HCT116 (cell line): ENCODE measurements around the gene ZNF334. TPM values are rescaled to one million over a fixed set of nuclear protein-coding genes. Genes with fewer than 3 reads are reported as not detected.

Experiments used
- ATAC-seq: fragments of 200-7000 bp; cut with Tn5 transposase; 2 replicates; pipeline ENCODE4 v1.9.1; 2020; ENCODE audit warnings: mild to moderate bottlenecking, moderate library complexity
- BruUV-seq: library from RNA; stranded (reverse); fragments of 400-500 nt; replicated peaks from 2 replicates; lab custom pipeline; 2021; lab: Mats Ljungman, UMichigan
- CTCF ChIA-PET: fragments of 300-600 bp; sonication (Branson Sonifier 250); formaldehyde crosslinking; loops from one replicate; lab custom pipeline; 2021; ENCODE audit warnings: antibody characterized with exemption; lab: Charles Lee
- POLR2A ChIA-PET: fragments of 300-600, 350-600 bp; sonication (Branson Sonifier 250); formaldehyde crosslinking; loops from one replicate; lab custom pipeline; 2021; ENCODE audit warnings: antibody characterized with exemption; lab: Charles Lee
- RAD21 ChIA-PET, 2 experiments: fragments of 300-600 bp; sonication (Branson Sonifier 250); formaldehyde crosslinking; loops; one replicate each; lab custom pipeline; 2023; ENCODE audit warnings: low total read pairs in 2 of 2; ENCODE audit not compliant: uncharacterized antibody in 2 of 2, unreplicated experiment in 2 of 2, low non-redundant PET in 1 of 2; lab: Charles Lee
- DNase-seq: peaks from one replicate; pipeline ENCODE4 v3.0.0-alpha.2; 2010; ENCODE audit warnings: low read depth, low spot score
- H2AFZ ChIP-seq: fragments of 200-600 bp; shearing (Covaris generic), sonication (generic); 2 replicates; pipeline ENCODE4 v1.6.1; 2017; ENCODE audit warnings: low read depth, mixed run types, mixed read lengths, antibody characterized with exemption, low read length; ENCODE audit not compliant: poor library complexity, severe bottlenecking
- H3K27ac ChIP-seq: 2 replicates; pipeline ENCODE4 v1.5.1; 2012; ENCODE audit warnings: low read depth, low read length
- H3K27me3 ChIP-seq: fragments of 200-600 bp; sonication (generic); 2 replicates; pipeline ENCODE4 v1.6.1; 2016; ENCODE audit warnings: mixed run types, low read length, mixed read lengths; ENCODE audit not compliant: insufficient read depth
- H3K36me3 ChIP-seq, 2 experiments: fragments of 200-500 bp in 1 of 2; fragments of 200-600 bp in 1 of 2; sonication (Bioruptor generic) in 1 of 2; sonication (generic) in 1 of 2; 2 replicates each; pipeline versions ENCODE4 v1.5.1 to v1.6.1; 2014 to 2016; ENCODE audit warnings: low read length in 2 of 2, inconsistent platforms in 1 of 2, mixed read lengths in 1 of 2, mixed run types in 1 of 2; ENCODE audit not compliant: insufficient read depth in 2 of 2, control insufficient read depth in 1 of 2
- H3K4me1 ChIP-seq, 2 experiments: fragments of 200-600 bp in 1 of 2; sonication (generic) in 1 of 2; 2 replicates each; pipeline versions ENCODE4 v1.5.1 to v1.6.1; 2012 to 2017; ENCODE audit warnings: low read length in 2 of 2, inconsistent platforms in 1 of 2, mild to moderate bottlenecking in 1 of 2, mixed read lengths in 1 of 2, mixed run types in 1 of 2, moderate library complexity in 1 of 2; ENCODE audit not compliant: insufficient read depth in 2 of 2, control insufficient read depth in 1 of 2
- H3K4me2 ChIP-seq: fragments of 200-600 bp; sonication (generic); 2 replicates; pipeline ENCODE4 v1.6.1; 2017; ENCODE audit warnings: mixed run types, low read length, mixed read lengths
- H3K4me3 ChIP-seq, 2 experiments: fragments of 200-600 bp in 1 of 2; sonication (generic) in 1 of 2; replicated peaks in 1 of 2; 2 replicates each; pipeline ENCODE4 v1.5.1; 2011 to 2016; ENCODE audit warnings: low read length in 2 of 2, control low read depth in 1 of 2, low read depth in 1 of 2, mild to moderate bottlenecking in 1 of 2, mixed read lengths in 1 of 2, mixed run types in 1 of 2
- H3K79me2 ChIP-seq: fragments of 200-600 bp; sonication (generic); 2 replicates; pipeline ENCODE4 v1.6.1; 2017; ENCODE audit warnings: mild to moderate bottlenecking, mixed run types, low read length, moderate library complexity, mixed read lengths; ENCODE audit not compliant: insufficient read depth
- H3K9ac ChIP-seq: fragments of 200-600 bp; sonication (generic); 2 replicates; pipeline ENCODE4 v1.6.1; 2016; ENCODE audit warnings: low read length, mixed read lengths
- H3K9me2 ChIP-seq: fragments of 200-600 bp; sonication (generic), shearing (Covaris generic); 2 replicates; pipeline ENCODE4 v1.6.1; 2017; ENCODE audit warnings: mixed run types, mild to moderate bottlenecking, moderate library complexity; ENCODE audit not compliant: insufficient read depth
- H3K9me3 ChIP-seq, 2 experiments: fragments of 200-500 bp in 1 of 2; fragments of 200-600 bp in 1 of 2; sonication (Bioruptor generic) in 1 of 2; sonication (generic) in 1 of 2; 2 replicates each; pipeline ENCODE4 v1.6.1; 2014 to 2017; ENCODE audit warnings: low read length in 2 of 2, mixed read lengths in 2 of 2, inconsistent platforms in 1 of 2, low read depth in 1 of 2, mild to moderate bottlenecking in 1 of 2, mixed run types in 1 of 2, moderate library complexity in 1 of 2; ENCODE audit not compliant: control insufficient read depth in 1 of 2, insufficient read depth in 1 of 2
- H4K20me1 ChIP-seq: fragments of 200-600 bp; sonication (generic), shearing (Covaris generic); 2 replicates; pipeline ENCODE4 v1.6.1; 2017; ENCODE audit warnings: mixed run types, mild to moderate bottlenecking, moderate library complexity; ENCODE audit not compliant: insufficient read depth
- CBX3 ChIP-seq: IDR thresholded peaks from 2 replicates; pipeline ENCODE4 v1.6.1; 2012; ENCODE audit warnings: low read depth
- CEBPB ChIP-seq: IDR thresholded peaks from 2 replicates; pipeline ENCODE4 v1.6.1; 2012; ENCODE audit warnings: low read depth
- CTCF ChIP-seq, 3 experiments: fragments of 200-600 bp in 1 of 3; sonication (generic) in 1 of 3; IDR thresholded peaks in 2 of 3; conservative IDR thresholded peaks in 1 of 3; 2 replicates each; pipeline ENCODE4 v1.5.1; 2012 to 2017; ENCODE audit warnings: low read depth in 2 of 3, low read length in 2 of 3, antibody characterized with exemption in 1 of 3, borderline replicate concordance in 1 of 3, control low read depth in 1 of 3, mild to moderate bottlenecking in 1 of 3, mixed read lengths in 1 of 3, mixed run types in 1 of 3, moderate library complexity in 1 of 3; ENCODE audit not compliant: insufficient read depth in 1 of 3
- EGR1 ChIP-seq: IDR thresholded peaks from 2 replicates; pipeline ENCODE4 v1.6.1; 2012; ENCODE audit warnings: low read depth
- ELF1 ChIP-seq: IDR thresholded peaks from 2 replicates; pipeline ENCODE4 v1.6.1; 2012; ENCODE audit warnings: low read depth, borderline replicate concordance
- EZH2 ChIP-seq: fragments of 200-600 bp; sonication (generic); IDR thresholded peaks from 2 replicates; pipeline ENCODE4 v1.6.1; 2017; ENCODE audit warnings: antibody characterized with exemption, mixed run types
- JUND ChIP-seq: IDR thresholded peaks from 2 replicates; pipeline ENCODE4 v1.6.1; 2012
- MAX ChIP-seq: IDR thresholded peaks from 2 replicates; pipeline ENCODE4 v1.6.1; 2012
- POLR2A ChIP-seq: IDR thresholded peaks from 2 replicates; pipeline ENCODE4 v1.7.0; 2011; ENCODE audit warnings: borderline replicate concordance; ENCODE audit not compliant: insufficient read depth, insufficient read length; ENCODE audit errors: extremely low read depth
- RAD21 ChIP-seq: IDR thresholded peaks from 2 replicates; pipeline ENCODE4 v1.6.1; 2012; ENCODE audit warnings: low read depth, mild to moderate bottlenecking
- SP1 ChIP-seq: IDR thresholded peaks from 2 replicates; pipeline ENCODE4 v1.6.1; 2012; ENCODE audit warnings: low read depth
- SRF ChIP-seq: IDR thresholded peaks from 2 replicates; pipeline ENCODE4 v1.6.1; 2012; ENCODE audit warnings: low read depth
- YY1 ChIP-seq: IDR thresholded peaks from 2 replicates; pipeline ENCODE4 v1.6.1; 2011; ENCODE audit warnings: low read length, low read depth, moderate library complexity, mild to moderate bottlenecking; ENCODE audit not compliant: insufficient replicate concordance; ENCODE audit errors: extremely low read depth
- ZBTB33 ChIP-seq: IDR thresholded peaks from 2 replicates; pipeline ENCODE4 v1.6.1; 2011; ENCODE audit warnings: mild to moderate bottlenecking, low read length, moderate library complexity; ENCODE audit not compliant: insufficient replicate concordance; ENCODE audit errors: extremely low read depth
- ZFX ChIP-seq: fragments of 450-650 bp; IDR thresholded peaks from 2 replicates; pipeline ENCODE4 v1.6.1; 2017
- intact Hi-C: fragments of 100-400 bp; cut with micrococcal nuclease; formaldehyde crosslinking; loops from 2 replicates; pipeline ENCODE4 v1.10.0; 2022
- total RNA-seq: library from RNA; stranded (reverse); gene quantifications from one replicate; pipeline ENCODE4 v1.2.1, GENCODE V29; 2021; ENCODE audit not compliant: unreplicated experiment

ZNF334 gene
- total RNA-seq, 1 experiment from 2014 or later, result not detected

- POLR2A ChIA-PET, result no interaction called here
Observed at GRCh38 chr20:46551522-46552381, 38.4 kb upstream of the ZNF334 start.

GRCh38 chr20:46550461-46550860 lies 37.1 kb upstream of the ZNF334 start, which contains the start of gene OCSTAMP:
TSS of gene OCSTAMP (minus strand) at chr20:46550654. CDS start at chr20:46550560, 94 bp downstream.
- no peak within 1 kb of the TSS for H2AFZ ChIP-seq
- TF ChIP-seq SP1 (no peak), ZFX (no peak), EZH2 (no peak), MAX (no peak), JUND (no peak), SRF (no peak), ZBTB33 (no peak), CTCF (IDR thresholded peaks at IDR 0.05 in 2 of 3, conservative IDR thresholded peaks at IDR 0.05 in 1 of 3; ENCODE audit: borderline replicate concordance in 1 of 3, insufficient read depth in 1 of 3, low read depth in 2 of 3, low read length in 2 of 3) (no peak)
- intact Hi-C loops, result no loop called here
- CTCF ChIA-PET, result interaction anchor here (0.8 kb wide), 1 partner anchor 20 kb away, joined by 3 read pairs; no protein-coding TSS in a partner anchor
- no peak for DNase-seq
- no peaks in the 10 kb centered on the region for H3K36me3 ChIP-seq
- H3K9ac ChIP-seq, result no peak within 1 kb of the TSS
- no peak within 1 kb of the TSS for H3K4me3 ChIP-seq
- no peaks in the 10 kb centered on the region for H3K4me1 ChIP-seq
- no peak for ATAC-seq
- H4K20me1 ChIP-seq, result no peaks in the 10 kb centered on the region
- H3K9me3 ChIP-seq, result no peaks in the 10 kb centered on the region
- H3K27ac ChIP-seq, result no peak within 1 kb of the TSS
- H3K4me2 ChIP-seq, result no peak within 1 kb of the TSS
- RAD21 ChIA-PET, result no interaction called here
- H3K27me3 ChIP-seq, result 0 out of 2 replicates have a peak, but pooled peaks cover 6% of the 10 kb centered on the region
- H3K79me2 ChIP-seq, result no peaks in the 10 kb centered on the region
- no TSS peak for BruUV-seq
- H3K9me2 ChIP-seq, result no peaks in the 10 kb centered on the region
- POLR2A ChIA-PET, result no interaction called here

More at GRCh38 chr20:46551522-46552381, 38.4 kb upstream of the ZNF334 start:
- no peaks in the 10 kb centered on the region for H3K79me2 ChIP-seq
- no peaks in the 10 kb centered on the region for H3K36me3 ChIP-seq
- H2AFZ ChIP-seq, result no peak overlapping the region
- intact Hi-C loops, result no loop called here
- TF ChIP-seq POLR2A (no peak), ELF1 (no peak), YY1 (no peak), MAX (no peak), CBX3 (no peak), SP1 (no peak), CEBPB (no peak), EZH2 (no peak), RAD21 (no peak), EGR1 (no peak)
- ATAC-seq (no peak), DNase-seq (no peak)
- ChIA-PET CTCF (interaction anchor here (0.9 kb wide), 1 partner anchor 10 kb away, joined by 3 read pairs; no protein-coding TSS in a partner anchor), RAD21 (no interaction called here)
- H3K4me2 ChIP-seq, result no peak overlapping the region
- no peaks in the 10 kb centered on the region for H3K4me1 ChIP-seq
- no peaks in the 10 kb centered on the region for H3K9me3 ChIP-seq
- no peak overlapping the region for H3K27ac ChIP-seq
- H3K4me3 ChIP-seq, result no peak overlapping the region
- no peaks in the 10 kb centered on the region for H4K20me1 ChIP-seq
- H3K9ac ChIP-seq, result no peak overlapping the region
- BruUV-seq, result no TSS peak
- 0 out of 2 replicates have a peak, but pooled peaks cover 6% of the 10 kb centered on the region for H3K27me3 ChIP-seq
- H3K9me2 ChIP-seq, result no peaks in the 10 kb centered on the region
